ENCODE results near the gene TLCD4. TPM values are rescaled to one million over a fixed set of nuclear protein-coding genes. Genes with fewer than 3 reads are reported as not detected.

Gene TLCD4
- total RNA-seq, 1 donor from 2014 or later: 5.7 TPM

- no peak for DNase-seq (ENCODE audit: low spot score)
- Mint-ChIP-seq H3K27me3 (ENCODE audit: insufficient read depth, low read depth) (peaks cover 4% of the 10 kb centered on the region), H3K9me3 (no peaks in the 10 kb centered on the region), H3K4me1 (peaks cover 14% of the 10 kb centered on the region), H3K36me3 (peaks cover 1% of the 10 kb centered on the region), H3K27ac (no peak overlapping the region), H3K4me3 (no peak overlapping the region)
- H3F3A ChIP-seq (ENCODE audit: low read depth): no peaks in the 10 kb centered on the region
- no peaks in the 10 kb centered on the region for H4K20me1 ChIP-seq (ENCODE audit: low read depth)
- TF ChIP-seq EZH2phosphoT487 (IDR thresholded peaks at IDR 0.05) (no peak), CTCF (IDR thresholded peaks at IDR 0.05) (no peak), EZH2 (IDR thresholded peaks at IDR 0.05) (no peak)
- no peak overlapping the region for H3K4me3 ChIP-seq
- no peak overlapping the region for H3K9ac ChIP-seq
- no peak overlapping the region for H2AFZ ChIP-seq (replicated peaks)
- H3K36me3 ChIP-seq: no peaks in the 10 kb centered on the region
- H3K9me3 ChIP-seq (ENCODE audit: low read depth): no peaks in the 10 kb centered on the region
- no peak overlapping the region for H3K4me2 ChIP-seq
- H3K79me2 ChIP-seq (ENCODE audit: low read depth): no peaks in the 10 kb centered on the region
- H3K27me3 ChIP-seq: no peaks in the 10 kb centered on the region
- peaks cover 4% of the 10 kb centered on the region for H3K4me1 ChIP-seq
- H3K27ac ChIP-seq: no peak overlapping the region
Observed at GRCh38 chr1:95138223-95138622, 21.1 kb downstream of the TLCD4 start.

GRCh38 chr1:95139039-95139438, 21.9 kb downstream of the TLCD4 start:
- peaks cover 4% of the 10 kb centered on the region for H3K27me3 Mint-ChIP-seq (ENCODE audit: insufficient read depth, low read depth)
- no peak for TF ChIP-seq EZH2phosphoT487 (IDR thresholded peaks at IDR 0.05)
- no peak for TF ChIP-seq CTCF (IDR thresholded peaks at IDR 0.05)
- TF ChIP-seq EZH2 (IDR thresholded peaks at IDR 0.05): no peak

GRCh38 chr1:95140791-95141190, 23.6 kb downstream of the TLCD4 start:
- H3K79me2 ChIP-seq (ENCODE audit: low read depth): no peaks in the 10 kb centered on the region
- no peaks in the 10 kb centered on the region for H3K27me3 ChIP-seq
- Mint-ChIP-seq H3K4me3 (no peak overlapping the region), H3K27ac (no peak overlapping the region), H3K27me3 (ENCODE audit: insufficient read depth, low read depth) (peaks cover 4% of the 10 kb centered on the region), H3K36me3 (peaks cover 1% of the 10 kb centered on the region), H3K9me3 (no peaks in the 10 kb centered on the region), H3K4me1 (peaks cover 14% of the 10 kb centered on the region)
- H3K9ac ChIP-seq: no peak overlapping the region
- H3K36me3 ChIP-seq: no peaks in the 10 kb centered on the region
- H3K9me3 ChIP-seq (ENCODE audit: low read depth): no peaks in the 10 kb centered on the region
- peaks cover 4% of the 10 kb centered on the region for H3K4me1 ChIP-seq
- H3F3A ChIP-seq (ENCODE audit: low read depth): no peaks in the 10 kb centered on the region
- no peaks in the 10 kb centered on the region for H4K20me1 ChIP-seq (ENCODE audit: low read depth)
- TF ChIP-seq EZH2phosphoT487 (IDR thresholded peaks at IDR 0.05) (no peak), EZH2 (IDR thresholded peaks at IDR 0.05) (no peak), CTCF (IDR thresholded peaks at IDR 0.05) (no peak)
- no peak overlapping the region for H2AFZ ChIP-seq (replicated peaks)
- no peak overlapping the region for H3K4me3 ChIP-seq
- H3K27ac ChIP-seq: no peak overlapping the region
- no peak for DNase-seq (ENCODE audit: low spot score)
- no peak overlapping the region for H3K4me2 ChIP-seq

More at GRCh38 chr1:95139039-95139438, 21.9 kb downstream of the TLCD4 start:
- H3K4me3 ChIP-seq: no peak overlapping the region
- H3K9me3 Mint-ChIP-seq: no peaks in the 10 kb centered on the region
- no peaks in the 10 kb centered on the region for H4K20me1 ChIP-seq (ENCODE audit: low read depth)
- H3K27ac ChIP-seq: no peak overlapping the region
- H3K79me2 ChIP-seq (ENCODE audit: low read depth): no peaks in the 10 kb centered on the region
- H3K4me1 ChIP-seq: peaks cover 4% of the 10 kb centered on the region
- H3K36me3 ChIP-seq: no peaks in the 10 kb centered on the region
- H3K27ac Mint-ChIP-seq: no peak overlapping the region
- H3K4me3 Mint-ChIP-seq: no peak overlapping the region
- peaks cover 1% of the 10 kb centered on the region for H3K36me3 Mint-ChIP-seq
- peaks cover 14% of the 10 kb centered on the region for H3K4me1 Mint-ChIP-seq
- H3K9me3 ChIP-seq (ENCODE audit: low read depth): no peaks in the 10 kb centered on the region
- no peak overlapping the region for H3K4me2 ChIP-seq
- H3F3A ChIP-seq (ENCODE audit: low read depth): no peaks in the 10 kb centered on the region
- no peak for DNase-seq (ENCODE audit: low spot score)
- no peak overlapping the region for H3K9ac ChIP-seq
- H3K27me3 ChIP-seq: no peaks in the 10 kb centered on the region
- H2AFZ ChIP-seq (replicated peaks): no peak overlapping the region
